Neuronal stem cell (in vitro differentiated cells): ENCODE measurements around the gene CABP5.

ENCODE experiments used
- DNase-seq: peaks from one replicate; pipeline ENCODE4 v3.0.0-alpha.2; 2013; ENCODE audit warnings: low spot score
- H2AFZ ChIP-seq: one replicate; pipeline ENCODE4 v1.6.1; 2013; ENCODE audit warnings: mild to moderate bottlenecking, low read length, inconsistent platforms
- H2AK5ac ChIP-seq: 2 replicates; pipeline ENCODE4 v1.6.1; 2013; ENCODE audit warnings: low read depth, mild to moderate bottlenecking, inconsistent platforms, low read length, moderate library complexity, mixed read lengths
- H2BK120ac ChIP-seq: 2 replicates; pipeline ENCODE4 v1.6.1; 2013; ENCODE audit warnings: low read depth, mild to moderate bottlenecking, inconsistent platforms, low read length, moderate library complexity, mixed read lengths
- H2BK12ac ChIP-seq: one replicate; pipeline ENCODE4 v1.6.1; 2013; ENCODE audit warnings: low read length, inconsistent platforms
- H2BK15ac ChIP-seq: 2 replicates; pipeline ENCODE4 v1.6.1; 2013; ENCODE audit warnings: mild to moderate bottlenecking, low read length, inconsistent platforms, mixed read lengths
- H2BK5ac ChIP-seq: one replicate; pipeline ENCODE4 v1.6.1; 2013; ENCODE audit warnings: inconsistent platforms, mild to moderate bottlenecking, low read length, moderate library complexity
- H3K14ac ChIP-seq: one replicate; pipeline ENCODE4 v1.6.1; 2013; ENCODE audit warnings: low read length, inconsistent platforms
- H3K18ac ChIP-seq: 2 replicates; pipeline ENCODE4 v1.6.1; 2013; ENCODE audit warnings: low read length, inconsistent platforms
- H3K23ac ChIP-seq: 2 replicates; pipeline ENCODE4 v1.6.1; 2013; ENCODE audit warnings: low read depth, mild to moderate bottlenecking, mixed read lengths, low read length, inconsistent platforms; ENCODE audit not compliant: poor library complexity
- H3K27ac ChIP-seq: replicated peaks from 3 replicates; pipeline ENCODE4 v1.5.1; 2013; ENCODE audit warnings: low read length, inconsistent platforms
- H3K27me3 ChIP-seq, 3 experiments: 2 replicates each; pipeline ENCODE4 v1.6.1; 2013; ENCODE audit warnings: low read length in 3 of 3, mild to moderate bottlenecking in 2 of 3, inconsistent platforms in 1 of 3, low read depth in 1 of 3, mixed read lengths in 1 of 3, moderate library complexity in 1 of 3; ENCODE audit not compliant: control insufficient read depth in 3 of 3, insufficient read depth in 3 of 3
- H3K36me3 ChIP-seq, 2 donors: replicated peaks in 1 of 2; 2 replicates each; pipeline ENCODE4 v1.6.1; 2013; ENCODE audit warnings: low read length in 2 of 2; ENCODE audit not compliant: control insufficient read depth in 2 of 2, insufficient read depth in 2 of 2
- H3K4ac ChIP-seq: 2 replicates; pipeline ENCODE4 v1.6.1; 2013; ENCODE audit warnings: inconsistent platforms, mild to moderate bottlenecking, low read length, moderate library complexity
- H3K4me1 ChIP-seq, 2 donors: 1 replicate in 1 of 2; 2 replicates in 1 of 2; pipeline ENCODE4 v1.6.1; 2013; ENCODE audit warnings: low read length in 2 of 2, low read depth in 1 of 2; ENCODE audit not compliant: control insufficient read depth in 2 of 2, insufficient read depth in 1 of 2
- H3K4me2 ChIP-seq: one replicate; pipeline ENCODE4 v1.6.1; 2013; ENCODE audit warnings: mild to moderate bottlenecking, low read length, inconsistent platforms; ENCODE audit not compliant: insufficient read depth, poor library complexity, severe bottlenecking
- H3K4me3 ChIP-seq, 2 donors: 2 replicates each; pipeline ENCODE4 v1.5.1; 2013; ENCODE audit warnings: low read length in 2 of 2, mild to moderate bottlenecking in 2 of 2, inconsistent platforms in 1 of 2, moderate library complexity in 1 of 2
- H3K79me1 ChIP-seq: one replicate; pipeline ENCODE4 v1.6.1; 2013; ENCODE audit warnings: low read depth, mild to moderate bottlenecking, inconsistent platforms, low read length, moderate library complexity
- H3K9ac ChIP-seq: one replicate; pipeline ENCODE4 v1.6.1; 2013; ENCODE audit warnings: mild to moderate bottlenecking, low read depth, low read length, inconsistent platforms; ENCODE audit not compliant: poor library complexity
- H3K9me3 ChIP-seq, 2 donors: replicated peaks in 1 of 2; 2 replicates each; pipeline versions ENCODE3 to v1.6.1; 2013; ENCODE audit warnings: low read length in 2 of 2, mild to moderate bottlenecking in 2 of 2, inconsistent platforms in 1 of 2, low read depth in 1 of 2, mixed read lengths in 1 of 2, moderate library complexity in 1 of 2; ENCODE audit not compliant: control insufficient read depth in 2 of 2, insufficient read depth in 1 of 2
- H4K8ac ChIP-seq: one replicate; pipeline ENCODE4 v1.6.1; 2013; ENCODE audit warnings: low read depth, mild to moderate bottlenecking, inconsistent platforms, low read length, moderate library complexity
- H4K91ac ChIP-seq: one replicate; pipeline ENCODE4 v1.6.1; 2013; ENCODE audit warnings: low read length, low read depth, mild to moderate bottlenecking, inconsistent platforms; ENCODE audit not compliant: poor library complexity
- WGBS, 2 donors: extraction: QIAGEN DNeasy Blood & Tissue Kit; methylation state at CpG; one replicate each; pipeline ENCODE4 v1.1.7; 2013; ENCODE audit warnings: missing lambda C conversion rate in 2 of 2, mixed read lengths in 1 of 2; ENCODE audit not compliant: insufficient read length in 2 of 2, insufficient replicate concordance in 1 of 2; ENCODE audit errors: extremely low coverage in 2 of 2; 5-methylcytosine and 5-hydroxymethylcytosine counted together

Gene CABP5

DNA sequence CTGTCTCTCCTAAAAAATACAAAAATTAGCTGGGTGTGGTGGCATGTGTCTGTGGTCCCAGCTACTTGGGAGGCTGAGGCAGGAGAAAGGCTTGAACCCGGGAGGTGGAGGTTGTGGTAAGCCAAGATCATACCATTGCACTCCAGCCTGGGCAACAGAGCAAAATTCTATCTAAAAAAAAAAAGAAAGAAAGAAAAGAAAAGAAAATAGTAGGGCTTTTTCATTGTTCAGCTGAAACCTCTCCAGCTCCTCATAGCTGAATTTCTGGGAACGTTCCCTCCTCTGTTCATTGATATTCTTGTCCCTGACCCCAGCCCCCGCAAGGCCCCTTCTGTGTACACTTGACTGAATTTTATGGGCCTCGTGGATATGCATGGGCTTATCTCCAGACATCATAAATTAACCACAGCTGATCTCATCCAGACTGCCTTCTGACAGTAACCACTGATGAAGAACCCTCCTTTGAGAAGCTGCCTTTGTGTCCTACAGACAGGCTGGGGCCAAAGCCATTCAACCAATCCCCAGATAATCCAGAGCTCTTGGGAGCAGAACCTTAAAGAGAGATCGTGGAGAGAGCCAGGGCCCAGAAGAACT lies 49.6 kb downstream of the CABP5 start, which contains the start of gene ELSPBP1:
TSS of gene ELSPBP1 (plus strand) at position 424 of the 594 bp plus-strand sequence. CDS start 14,036 bp downstream, outside the sequence.
- H3K4me3 ChIP-seq: no peak within 1 kb of the TSS
- no peak within 1 kb of the TSS for H2BK12ac ChIP-seq
- no peaks in the 10 kb centered on the region for H3K79me1 ChIP-seq
- no peak within 1 kb of the TSS for H4K91ac ChIP-seq
- H2AFZ ChIP-seq: no peak within 1 kb of the TSS
- no CpG with 5 or more reads among the region's 5 CpGs for WGBS, 2 donors
- no peak within 1 kb of the TSS for H2BK120ac ChIP-seq
- no peak within 1 kb of the TSS for H2BK15ac ChIP-seq
- no peaks in the 10 kb centered on the region for H3K36me3 ChIP-seq
- no peaks in the 10 kb centered on the region for H3K9me3 ChIP-seq
- H3K27ac ChIP-seq: no peak within 1 kb of the TSS
- no peak within 1 kb of the TSS for H3K4me2 ChIP-seq
- H3K4me1 ChIP-seq: no peaks in the 10 kb centered on the region
- H2BK5ac ChIP-seq: no peak within 1 kb of the TSS
- H4K8ac ChIP-seq: no peak within 1 kb of the TSS
- no peak within 1 kb of the TSS for H3K14ac ChIP-seq
- H3K23ac ChIP-seq: no peak within 1 kb of the TSS
- H3K4ac ChIP-seq: no peak within 1 kb of the TSS
- no peak within 1 kb of the TSS for H3K18ac ChIP-seq
- no peak within 1 kb of the TSS for H2AK5ac ChIP-seq
- no peak for DNase-seq
- H3K9ac ChIP-seq: no peak within 1 kb of the TSS
- no peaks in the 10 kb centered on the region for H3K27me3 ChIP-seq

- no peaks in the 10 kb centered on the region for H3K9me3 ChIP-seq
- no peak within 1 kb of the TSS for H3K27ac ChIP-seq
- no peak within 1 kb of the TSS for H3K18ac ChIP-seq
- H3K14ac ChIP-seq: no peak within 1 kb of the TSS
- H2AK5ac ChIP-seq: no peak within 1 kb of the TSS
- H3K9ac ChIP-seq: no peak within 1 kb of the TSS
- no peak within 1 kb of the TSS for H2BK12ac ChIP-seq
- no peak within 1 kb of the TSS for H3K4ac ChIP-seq
- no peak within 1 kb of the TSS for H2BK5ac ChIP-seq
- no peak within 1 kb of the TSS for H3K4me3 ChIP-seq
- no peaks in the 10 kb centered on the region for H3K4me1 ChIP-seq
- no peaks in the 10 kb centered on the region for H3K36me3 ChIP-seq
- no CpG with 5 or more reads among the region's 2 CpGs for WGBS, 2 donors
- DNase-seq: no peak
- no peak within 1 kb of the TSS for H3K23ac ChIP-seq
- H3K27me3 ChIP-seq: no peaks in the 10 kb centered on the region
- no peak within 1 kb of the TSS for H2AFZ ChIP-seq
- H2BK15ac ChIP-seq: no peak within 1 kb of the TSS
- no peak within 1 kb of the TSS for H3K4me2 ChIP-seq
- H4K91ac ChIP-seq: no peak within 1 kb of the TSS
- no peaks in the 10 kb centered on the region for H3K79me1 ChIP-seq
- H4K8ac ChIP-seq: no peak within 1 kb of the TSS
- H2BK120ac ChIP-seq: no peak within 1 kb of the TSS
Observed at GRCh38 chr19:47992070-47992469, 51.8 kb downstream of the CABP5 start, which contains the start of gene BSPH1. TSS of gene BSPH1 (minus strand) at chr19:47992170. CDS start at chr19:47992081, 89 bp downstream.

DNA sequence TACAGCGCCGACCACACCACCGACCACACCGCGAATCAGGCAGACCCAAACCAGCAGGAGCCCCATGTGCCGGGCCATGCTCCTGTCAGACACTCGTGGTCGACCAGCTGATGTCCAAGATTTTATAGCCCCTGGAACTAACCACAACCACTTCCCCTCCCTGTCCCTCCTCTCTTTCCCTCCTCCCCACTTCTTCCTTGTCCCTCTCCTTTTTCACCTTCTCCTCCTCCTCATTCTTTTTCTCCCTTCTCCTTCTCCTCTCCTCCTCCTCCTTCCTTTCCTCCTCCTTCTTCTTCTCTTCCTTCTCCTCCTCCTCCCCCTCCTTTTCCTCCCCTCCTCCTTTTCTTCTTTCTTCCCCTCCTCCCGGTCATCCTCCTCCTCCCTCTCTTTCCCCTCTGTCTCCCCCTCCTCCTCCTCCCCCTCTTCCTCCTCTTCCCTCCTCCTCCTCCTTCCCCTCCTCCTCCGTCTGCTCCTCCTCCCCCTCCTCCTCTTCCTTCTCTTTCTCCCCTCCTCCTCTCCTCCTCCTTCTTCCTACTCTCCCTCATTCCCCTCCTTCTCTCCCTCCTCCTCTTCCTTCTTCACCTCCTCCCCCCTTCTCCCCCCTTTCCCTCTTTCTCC lies 52.6 kb downstream of the CABP5 start:
- no peak overlapping the region for H2AK5ac ChIP-seq
- H2AFZ ChIP-seq: no peak overlapping the region
- no peak overlapping the region for H3K4me2 ChIP-seq
- H3K18ac ChIP-seq: no peak overlapping the region
- H3K36me3 ChIP-seq: no peaks in the 10 kb centered on the region
- H2BK5ac ChIP-seq: no peak overlapping the region
- H3K14ac ChIP-seq: no peak overlapping the region
- DNase-seq: no peak
- H2BK15ac ChIP-seq: no peak overlapping the region
- H3K23ac ChIP-seq: no peak overlapping the region
- no peak overlapping the region for H4K8ac ChIP-seq
- H2BK120ac ChIP-seq: no peak overlapping the region
- H3K27ac ChIP-seq: no peak overlapping the region
- H3K27me3 ChIP-seq: no peaks in the 10 kb centered on the region
- WGBS, 2 donors: no CpG with 5 or more reads among the region's 10 CpGs
- no peak overlapping the region for H2BK12ac ChIP-seq
- no peaks in the 10 kb centered on the region for H3K9me3 ChIP-seq
- no peaks in the 10 kb centered on the region for H3K79me1 ChIP-seq
- no peak overlapping the region for H4K91ac ChIP-seq
- H3K4me1 ChIP-seq: no peaks in the 10 kb centered on the region
- H3K4ac ChIP-seq: no peak overlapping the region
- no peak overlapping the region for H3K9ac ChIP-seq
- no peak overlapping the region for H3K4me3 ChIP-seq
